ENCODE measurements around the gene SPACA4.

- TF ChIP-seq RFX5 (IDR thresholded peaks at IDR 0.05; ENCODE audit: low read depth, low read length) (no peak), POLR2A (IDR thresholded peaks at IDR 0.05; ENCODE audit: low read depth, low read length) (no peak), ZNF24 (IDR thresholded peaks at IDR 0.05) (no peak)
- TF ChIP-seq, protein P1, sequence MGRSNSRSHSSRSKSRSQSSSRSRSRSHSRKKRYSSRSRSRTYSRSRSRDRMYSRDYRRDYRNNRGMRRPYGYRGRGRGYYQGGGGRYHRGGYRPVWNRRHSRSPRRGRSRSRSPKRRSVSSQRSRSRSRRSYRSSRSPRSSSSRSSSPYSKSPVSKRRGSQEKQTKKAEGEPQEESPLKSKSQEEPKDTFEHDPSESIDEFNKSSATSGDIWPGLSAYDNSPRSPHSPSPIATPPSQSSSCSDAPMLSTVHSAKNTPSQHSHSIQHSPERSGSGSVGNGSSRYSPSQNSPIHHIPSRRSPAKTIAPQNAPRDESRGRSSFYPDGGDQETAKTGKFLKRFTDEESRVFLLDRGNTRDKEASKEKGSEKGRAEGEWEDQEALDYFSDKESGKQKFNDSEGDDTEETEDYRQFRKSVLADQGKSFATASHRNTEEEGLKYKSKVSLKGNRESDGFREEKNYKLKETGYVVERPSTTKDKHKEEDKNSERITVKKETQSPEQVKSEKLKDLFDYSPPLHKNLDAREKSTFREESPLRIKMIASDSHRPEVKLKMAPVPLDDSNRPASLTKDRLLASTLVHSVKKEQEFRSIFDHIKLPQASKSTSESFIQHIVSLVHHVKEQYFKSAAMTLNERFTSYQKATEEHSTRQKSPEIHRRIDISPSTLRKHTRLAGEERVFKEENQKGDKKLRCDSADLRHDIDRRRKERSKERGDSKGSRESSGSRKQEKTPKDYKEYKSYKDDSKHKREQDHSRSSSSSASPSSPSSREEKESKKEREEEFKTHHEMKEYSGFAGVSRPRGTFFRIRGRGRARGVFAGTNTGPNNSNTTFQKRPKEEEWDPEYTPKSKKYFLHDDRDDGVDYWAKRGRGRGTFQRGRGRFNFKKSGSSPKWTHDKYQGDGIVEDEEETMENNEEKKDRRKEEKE (IDR thresholded peaks at IDR 0.05): no peak
Observed at GRCh38 chr19:48603449-48603848, 3.1 kb upstream of the SPACA4 start.

All from GM12878 (cell line).